ENCODE data around the gene HIVEP2. TPM values are rescaled to one million over a fixed set of nuclear protein-coding genes. Genes with fewer than 3 reads are reported as not detected.

The HIVEP2 gene
- total and polyA plus RNA-seq, 7 donors, result 6.2 to 39.7 (median 22.6) TPM

GRCh38 chr6:142749556-142749955 lies 195.4 kb downstream of the HIVEP2 start:
- H3K9me3 ChIP-seq, result no peaks in the 10 kb centered on the region
- intact Hi-C loops (cut with DNase I), result no loop called here
- TF ChIP-seq CTCF (IDR thresholded peaks at IDR 0.05), result no peak
- no peak overlapping the region for H3K4me3 ChIP-seq
- DNase-seq, result no peak
- H3K27me3 ChIP-seq (ENCODE audit: insufficient read depth in 3 of 3, low read length in 2 of 3), result no peaks in the 10 kb centered on the region
- H3K4me1 ChIP-seq, result no peaks in the 10 kb centered on the region
- H3K36me3 ChIP-seq (ENCODE audit: insufficient read depth in 1 of 2, low read depth in 1 of 2), result peaks cover 0 to 15% of the 10 kb centered on the region in 2 donors
- no peak overlapping the region for H3K27ac ChIP-seq
- no peak for ATAC-seq
- WGBS, 3 donors, result 77 to 88% (median 83%) methylated on average over 3 of the region's 3 CpGs

- H3K9me3 ChIP-seq, result no peaks in the 10 kb centered on the region
- TF ChIP-seq CTCF (IDR thresholded peaks at IDR 0.05), result peak; percentile 39
- no peaks in the 10 kb centered on the region for H3K27me3 ChIP-seq (ENCODE audit: insufficient read depth in 3 of 3, low read length in 2 of 3)
- H3K36me3 ChIP-seq (ENCODE audit: insufficient read depth in 1 of 2, low read depth in 1 of 2), result no peaks in the 10 kb centered on the region
- 81 to 90% (median 81%) methylated on average over 2 of the region's 2 CpGs for WGBS, 3 donors
- no peak overlapping the region for H3K27ac ChIP-seq
- DNase-seq (no peak), ATAC-seq (peak in 3 of 4 donors; percentile 52 to 70 (median 57))
- intact Hi-C loops (cut with DNase I), result no loop called here
- no peak overlapping the region for H3K4me3 ChIP-seq
- H3K4me1 ChIP-seq, result no peaks in the 10 kb centered on the region
Measured at GRCh38 chr6:142746524-142746923, 198.5 kb downstream of the HIVEP2 start.

- WGBS, 3 donors, result 91 to 96% (median 91%) methylated on average over 2 of the region's 2 CpGs
- Histone ChIP-seq H3K4me1 (no peaks in the 10 kb centered on the region), H3K4me3 (no peak overlapping the region), H3K27me3 (ENCODE audit: insufficient read depth in 3 of 3, low read length in 2 of 3) (no peaks in the 10 kb centered on the region), H3K36me3 (ENCODE audit: insufficient read depth in 1 of 2, low read depth in 1 of 2) (no peaks in the 10 kb centered on the region), H3K27ac (no peak overlapping the region), H3K9me3 (no peaks in the 10 kb centered on the region)
- TF ChIP-seq CTCF (IDR thresholded peaks at IDR 0.05), result no peak
- intact Hi-C loops (cut with DNase I), result no loop called here
- ATAC-seq, result no peak
- DNase-seq, result no peak
Measured at GRCh38 chr6:142744836-142745235, 200.1 kb downstream of the HIVEP2 start.

- Histone ChIP-seq H3K27ac (no peak overlapping the region), H3K36me3 (ENCODE audit: insufficient read depth in 1 of 2, low read depth in 1 of 2) (no peaks in the 10 kb centered on the region), H3K4me1 (no peaks in the 10 kb centered on the region), H3K4me3 (no peak overlapping the region), H3K9me3 (no peaks in the 10 kb centered on the region), H3K27me3 (ENCODE audit: insufficient read depth in 3 of 3, low read length in 2 of 3) (no peaks in the 10 kb centered on the region)
- no peak for TF ChIP-seq CTCF (IDR thresholded peaks at IDR 0.05)
- DNase-seq (no peak), ATAC-seq (no peak)
- intact Hi-C loops (cut with DNase I), result no loop called here
- 49 to 68% (median 54%) methylated on average over 4 of the region's 4 CpGs for WGBS, 3 donors
Measured at GRCh38 chr6:142740449-142740848, 204.5 kb downstream of the HIVEP2 start.

- Histone ChIP-seq H3K4me1 (no peaks in the 10 kb centered on the region), H3K36me3 (ENCODE audit: insufficient read depth in 1 of 2, low read depth in 1 of 2) (no peaks in the 10 kb centered on the region), H3K27ac (no peak overlapping the region), H3K27me3 (ENCODE audit: insufficient read depth in 3 of 3, low read length in 2 of 3) (no peaks in the 10 kb centered on the region), H3K4me3 (no peak overlapping the region), H3K9me3 (no peaks in the 10 kb centered on the region)
- WGBS, 3 donors, result 57 to 82% (median 81%) methylated on average over 2 of the region's 2 CpGs
- ATAC-seq (no peak), DNase-seq (no peak)
- TF ChIP-seq CTCF (IDR thresholded peaks at IDR 0.05), result no peak
- intact Hi-C loops (cut with DNase I), result no loop called here
Measured at GRCh38 chr6:142738731-142739130, 206.2 kb downstream of the HIVEP2 start.
